ENCODE results near the gene KMT2A.
"Not testable (repeated sequence)": the region's sequence is repeated elsewhere in the genome, so short reads cannot be mapped to it uniquely, and the experiment has no call there.

The KMT2A gene

GRCh38 chr11:118435893-118436624 lies at the start of gene KMT2A:
Gene KMT2A (plus strand): TSS chr11:118436492. CDS start chr11:118436513, 21 bp downstream.
- DNase-seq (ENCODE audit: low read depth in 2 of 2) = peak; percentile 85 to 88

- DNase-seq (ENCODE audit: low read depth in 2 of 2) = no peak
These were observed 40.2 kb upstream of the KMT2A start for GRCh38 chr11:118396097-118396501.

DNA sequence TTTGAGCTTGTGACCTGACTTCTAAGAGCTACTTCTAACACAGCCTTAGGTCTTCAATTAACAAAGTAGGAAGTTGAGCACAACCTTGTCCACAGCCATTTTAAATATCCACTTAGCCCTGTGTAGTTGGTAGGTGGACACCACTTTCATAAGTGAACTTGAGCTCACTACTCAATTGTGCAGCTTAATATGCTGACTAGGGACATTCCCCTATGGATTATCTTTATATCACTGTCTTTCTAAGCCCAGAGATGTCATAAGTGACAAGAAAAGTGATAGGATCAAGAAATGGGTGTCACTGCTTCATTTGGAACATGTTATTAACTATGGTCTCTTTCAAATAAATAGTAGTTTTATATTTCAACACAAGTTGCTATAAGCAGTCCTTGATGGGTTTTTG lies 38.8 kb upstream of the KMT2A start:
- no peak for DNase-seq (ENCODE audit: low read depth in 2 of 2)

DNA sequence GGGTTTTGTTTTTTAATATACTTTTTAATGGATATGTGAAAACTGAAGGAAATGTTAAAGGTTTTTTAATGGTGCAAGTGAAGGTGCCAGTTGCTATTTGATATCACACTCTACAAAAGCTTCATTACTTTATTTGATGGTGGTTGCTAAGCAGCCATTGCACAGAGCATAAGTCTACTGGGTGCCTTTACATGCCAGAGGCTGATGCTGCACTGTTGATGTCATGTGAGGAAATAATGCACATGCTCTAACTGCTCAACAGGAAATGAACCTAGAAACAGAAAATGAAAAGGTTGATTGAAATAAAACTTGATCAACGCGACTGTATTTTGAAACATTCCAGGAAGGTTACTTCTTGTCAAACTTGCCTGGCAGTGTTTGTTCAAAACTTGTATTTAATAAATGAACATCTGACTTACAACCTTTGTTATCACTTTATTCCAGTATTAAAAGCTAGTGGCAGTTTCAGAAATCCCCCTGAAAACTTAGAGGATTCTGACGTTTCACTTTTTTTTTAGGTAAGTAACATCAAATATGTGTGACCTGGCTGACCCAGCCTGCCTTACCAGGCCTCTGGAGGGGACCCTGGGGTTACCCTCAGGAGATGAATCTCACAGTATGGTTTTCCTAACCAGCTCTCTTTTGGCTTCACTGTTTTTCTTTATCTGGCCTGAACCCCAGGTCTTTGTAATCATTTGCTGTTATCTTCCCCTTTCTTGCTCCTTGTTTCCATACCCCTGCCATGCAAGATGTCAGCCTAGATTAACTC lies 37.3 kb upstream of the KMT2A start:
- DNase-seq (ENCODE audit: low read depth in 2 of 2) = peak in 1 of 2 donors; percentile 31

DNA sequence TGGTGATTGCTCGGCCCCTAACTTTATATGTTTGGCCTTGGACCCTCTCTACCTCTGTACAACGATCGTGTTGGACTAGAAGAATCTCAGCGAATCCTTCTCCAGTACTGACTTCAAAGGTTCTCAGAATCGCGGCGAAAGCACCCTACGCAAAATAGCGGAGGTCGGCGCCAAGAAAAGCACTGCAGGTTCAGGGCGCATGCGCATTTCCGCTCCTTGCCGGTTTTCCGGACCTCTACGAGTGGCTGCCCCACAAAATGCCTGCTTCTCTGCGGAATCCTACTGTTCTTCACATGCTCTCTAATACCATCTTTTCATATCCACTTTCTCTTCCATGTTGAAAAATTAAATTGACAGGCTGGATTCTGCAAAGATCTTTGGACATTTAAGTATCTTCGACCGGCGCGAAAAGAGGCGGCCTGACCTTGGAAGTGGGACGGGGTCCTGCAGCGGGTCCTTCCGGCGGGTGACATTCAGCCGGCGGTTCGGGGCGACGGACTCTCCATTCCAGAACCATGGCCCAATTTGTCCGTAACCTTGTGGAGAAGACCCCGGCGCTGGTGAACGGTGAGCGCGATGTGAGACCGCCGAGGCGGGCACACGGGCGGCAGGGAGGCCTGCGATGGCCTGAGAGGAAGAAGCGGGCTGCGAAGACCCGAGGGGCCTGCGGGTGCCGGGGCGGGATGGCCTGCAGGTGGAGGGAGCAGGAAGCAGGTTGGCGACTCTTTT lies 35.0 kb upstream of the KMT2A start, which contains the start of gene ATP5MG:
TSS of gene ATP5MG (plus strand) at position 456 of the 729 bp plus-strand sequence. CDS start at position 516, 60 bp downstream.
- DNase-seq (ENCODE audit: low read depth in 2 of 2) = peak; percentile 88 to 89

- no peak for DNase-seq (ENCODE audit: low read depth in 2 of 2)
These were observed 34.3 kb upstream of the KMT2A start for GRCh38 chr11:118401880-118402590.

DNA sequence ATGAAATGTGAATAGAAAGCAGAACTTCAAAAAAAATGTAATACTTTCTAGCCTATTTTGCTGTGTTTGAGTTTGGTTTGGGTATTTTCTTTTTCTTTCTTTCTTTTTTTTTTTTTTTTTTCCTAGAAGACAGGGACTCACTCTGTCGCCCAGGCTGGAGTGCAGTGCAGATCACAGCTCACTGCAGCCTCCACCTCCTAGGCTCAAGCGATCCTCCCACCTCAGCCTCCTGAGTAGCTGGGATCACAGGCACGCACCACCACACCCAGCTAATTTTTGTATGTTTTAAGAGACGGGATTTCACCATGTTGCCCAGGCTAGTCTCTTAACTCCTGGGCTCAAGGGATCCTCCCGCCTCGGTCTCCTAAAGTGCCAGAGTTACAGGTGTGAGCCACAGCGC lies 33.7 kb upstream of the KMT2A start:
- DNase-seq (ENCODE audit: low read depth in 2 of 2) = not testable (repeated sequence)

DNA sequence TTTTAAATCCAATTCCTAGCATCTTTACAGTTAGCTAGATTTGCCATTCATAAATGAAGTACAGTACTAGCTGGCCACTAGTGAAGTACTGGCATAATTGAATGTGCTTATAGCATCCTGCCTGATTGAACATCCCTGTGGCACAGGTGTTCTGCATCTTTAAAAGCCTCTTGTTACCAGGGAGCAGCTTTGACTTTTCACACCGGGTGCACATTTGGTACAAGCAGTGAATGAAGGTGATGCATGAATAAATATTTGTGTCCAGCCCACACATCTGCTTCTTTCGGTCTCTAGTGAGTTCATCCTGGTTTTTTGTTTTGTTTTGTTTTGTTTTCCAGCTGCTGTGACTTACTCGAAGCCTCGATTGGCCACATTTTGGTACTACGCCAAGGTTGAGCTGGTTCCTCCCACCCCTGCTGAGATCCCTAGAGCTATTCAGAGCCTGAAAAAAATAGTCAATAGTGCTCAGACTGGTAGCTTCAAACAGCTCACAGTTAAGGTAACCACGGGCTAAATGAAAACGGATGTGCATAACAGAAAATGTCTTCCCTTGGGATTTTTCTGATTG lies 29.6 kb upstream of the KMT2A start:
- no peak for DNase-seq (ENCODE audit: low read depth in 2 of 2)

DNA sequence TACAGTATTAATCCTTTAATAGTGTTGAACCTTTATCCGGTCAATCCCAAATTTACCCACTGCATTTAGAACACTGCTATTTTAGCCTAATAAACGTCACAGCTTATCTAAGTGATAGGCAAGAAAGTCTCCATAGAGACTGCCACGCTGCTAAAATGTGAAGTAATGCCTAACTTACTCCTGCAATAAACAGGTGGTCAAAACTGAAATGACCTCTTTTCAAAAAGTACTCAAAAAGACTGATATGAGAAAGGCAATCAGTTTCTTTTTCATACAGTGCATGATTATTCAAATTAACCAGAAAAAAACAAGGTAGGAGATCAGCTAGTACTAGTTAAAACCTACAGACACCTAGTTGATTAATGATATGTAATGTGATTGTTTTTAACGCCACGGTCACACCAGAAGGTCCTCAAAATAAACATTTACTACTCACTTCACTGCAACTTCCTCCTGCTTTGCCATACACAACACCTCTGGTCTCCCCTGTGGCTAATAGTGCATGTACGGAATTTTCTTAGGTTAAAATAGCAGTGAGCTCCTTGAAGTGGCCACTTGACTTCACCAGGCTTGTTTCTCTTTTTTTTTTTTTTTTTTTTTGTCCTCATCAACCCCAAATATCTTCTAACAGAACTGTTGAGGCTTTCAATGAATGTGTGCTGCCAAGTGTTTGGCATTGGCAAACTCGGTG lies 26.1 kb upstream of the KMT2A start:
- no peak for DNase-seq (ENCODE audit: low read depth in 2 of 2)

- DNase-seq (ENCODE audit: low read depth in 2 of 2) = no peak
These were observed 24.8 kb upstream of the KMT2A start for GRCh38 chr11:118411530-118411929.

- DNase-seq (ENCODE audit: low read depth in 2 of 2) = no peak
These were observed 23.4 kb upstream of the KMT2A start for GRCh38 chr11:118412921-118413320.

- DNase-seq (ENCODE audit: low read depth in 2 of 2) = no peak
These were observed 21.1 kb upstream of the KMT2A start for GRCh38 chr11:118415062-118415738.

GRCh38 chr11:118415739-118416068 lies 20.6 kb upstream of the KMT2A start:
- DNase-seq (ENCODE audit: low read depth in 2 of 2) = peak in 1 of 2 donors; percentile 13

DNA sequence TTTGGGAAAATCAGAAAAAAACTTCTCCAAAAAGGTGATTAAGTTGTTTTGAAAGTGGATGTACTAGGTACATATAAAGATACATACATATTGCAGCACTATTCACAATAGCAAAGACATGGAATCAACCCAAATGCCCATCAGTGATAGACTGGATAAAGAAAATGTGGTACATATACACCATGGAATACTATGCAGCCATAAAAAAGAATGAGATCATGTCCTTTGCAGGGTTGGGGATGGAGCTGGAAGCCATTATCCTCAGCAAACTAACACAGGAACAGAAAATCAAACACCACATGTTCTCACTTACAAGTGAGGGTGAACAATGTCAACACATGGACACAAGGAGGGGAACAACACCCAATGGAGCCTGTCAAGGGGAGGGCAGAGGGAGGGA lies 19.4 kb upstream of the KMT2A start:
- DNase-seq (ENCODE audit: low read depth in 2 of 2) = not testable (repeated sequence)

DNA sequence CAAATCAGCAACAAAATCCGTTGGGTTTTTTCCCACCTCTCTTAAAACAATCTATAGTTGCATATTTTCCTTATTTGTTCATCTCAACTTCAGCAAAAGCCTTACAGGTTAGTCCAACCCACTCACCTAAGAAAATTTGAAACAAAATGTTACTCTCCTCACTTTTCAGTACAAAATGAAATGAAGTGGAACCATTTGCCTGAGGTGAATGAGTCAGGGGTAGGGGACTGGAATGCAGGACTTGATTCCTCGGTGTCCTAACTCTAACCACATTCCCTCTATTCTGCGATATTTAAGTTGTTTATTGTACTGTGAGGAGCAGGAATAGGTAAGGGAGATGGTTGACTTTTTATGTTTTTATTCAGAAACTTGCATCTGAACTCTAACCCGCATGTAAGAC lies 18.5 kb upstream of the KMT2A start:
- DNase-seq (ENCODE audit: low read depth in 2 of 2) = no peak

DNA sequence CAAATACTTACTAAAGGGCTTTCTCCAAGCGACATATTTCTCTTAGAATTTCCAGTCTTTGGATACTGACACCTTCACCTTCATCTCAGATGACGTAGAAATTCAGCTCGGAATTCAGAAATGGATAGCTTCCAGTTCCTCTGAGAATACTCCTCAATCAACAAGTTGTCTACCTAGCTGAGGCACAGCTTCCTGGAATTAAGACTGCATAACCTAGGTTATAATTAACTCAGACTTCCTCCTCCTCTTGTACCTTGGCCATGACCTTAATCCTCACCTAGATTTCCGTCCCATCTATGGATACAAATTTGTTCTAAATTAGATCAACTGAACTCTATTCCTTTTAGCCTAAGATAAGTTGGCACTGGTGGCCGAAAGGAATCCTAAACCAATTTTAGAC lies 17.5 kb upstream of the KMT2A start:
- DNase-seq (ENCODE audit: low read depth in 2 of 2) = no peak

DNA sequence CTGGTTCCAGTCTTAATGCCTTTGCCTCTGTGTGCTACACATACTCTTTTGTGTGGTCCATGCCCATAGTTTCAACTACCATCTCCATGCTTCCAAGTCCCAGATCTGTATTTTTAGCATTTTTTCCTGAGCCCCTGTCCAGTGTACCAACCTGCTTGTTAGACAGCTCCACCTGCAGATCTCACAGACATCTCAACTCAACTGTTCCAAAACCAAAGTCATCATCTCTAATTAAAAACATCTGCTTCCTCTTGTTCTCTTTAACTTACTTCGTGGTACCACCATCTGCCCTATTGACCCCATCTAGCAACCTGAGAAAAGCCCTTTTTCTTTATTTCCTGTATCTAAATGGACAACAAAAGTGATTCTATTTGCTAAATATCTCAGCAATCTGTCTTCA lies 8.6 kb upstream of the KMT2A start:
- no peak for DNase-seq (ENCODE audit: low read depth in 2 of 2)

- DNase-seq (ENCODE audit: low read depth in 2 of 2) = no peak
These were observed 5.3 kb upstream of the KMT2A start for GRCh38 chr11:118430956-118431355.

GRCh38 chr11:118434123-118434552 lies 2.2 kb upstream of the KMT2A start:
- no peak for DNase-seq (ENCODE audit: low read depth in 2 of 2)
